Transverse colon (tissue), 4 donors: Measurements from ENCODE around the gene HS3ST4. TPM values are rescaled to one million over a fixed set of nuclear protein-coding genes. Genes with fewer than 3 reads are reported as not detected.

ENCODE experiments used
- DNase-seq: peaks from one replicate; pipeline ENCODE4 v3.0.0-alpha.2; 2019
- H3K27ac ChIP-seq, 4 donors: fragments of 200-600 bp; sonication (generic); 2 replicates each; pipeline ENCODE4 v1.5.1; 2016 to 2018; ENCODE audit warnings: inconsistent platforms in 4 of 4
- H3K27me3 ChIP-seq: fragments of 200-600 bp; sonication (generic); 2 replicates; pipeline ENCODE4 v1.5.1; 2017; ENCODE audit warnings: inconsistent platforms
- H3K36me3 ChIP-seq, 4 donors: fragments of 200-600 bp; sonication (generic); 2 replicates each; pipeline ENCODE4 v1.5.1; 2017 to 2019; ENCODE audit warnings: inconsistent platforms in 4 of 4
- H3K4me1 ChIP-seq, 4 donors: fragments of 200-600 bp; sonication (generic); 2 replicates each; pipeline ENCODE4 v1.5.1; 2017 to 2020; ENCODE audit warnings: inconsistent platforms in 4 of 4
- H3K4me3 ChIP-seq, 4 donors: fragments of 200-600 bp; sonication (generic); 1 replicate in 1 of 4; 2 replicates in 3 of 4; pipeline versions ENCODE4 v1.5.1 to v1.6.1; 2017 to 2019; ENCODE audit warnings: inconsistent platforms in 4 of 4
- H3K9me3 ChIP-seq, 2 donors: fragments of 200-600 bp; sonication (generic); 2 replicates each; pipeline ENCODE4 v1.5.1; 2017 to 2019; ENCODE audit warnings: inconsistent platforms in 2 of 2
- EP300 ChIP-seq: sonication (generic); formaldehyde crosslinking; IDR thresholded peaks from one replicate; pipeline ENCODE4 v1.6.1; 2017; ENCODE audit warnings: antibody characterized with exemption, low read depth
- POLR2A ChIP-seq: fragments of 450-650 bp; IDR thresholded peaks from one replicate; pipeline ENCODE4 v1.6.1; 2016; ENCODE audit warnings: antibody characterized with exemption, mild to moderate bottlenecking, moderate library complexity
- POLR2AphosphoS5 ChIP-seq, 3 donors: sonication (generic); formaldehyde crosslinking; IDR thresholded peaks; one replicate each; pipeline ENCODE4 v1.6.1; 2016; ENCODE audit warnings: antibody characterized with exemption in 3 of 3
- WGBS, 2 donors: methylation state at CpG; one replicate each; pipeline ENCODE4 v1.1.5; 2018; ENCODE audit warnings: low coverage in 1 of 2; 5-methylcytosine and 5-hydroxymethylcytosine counted together
- in situ Hi-C, 4 donors: fragments of 200-750 bp; cut with MboI; loops; one replicate each; pipeline versions ENCODE4 v1.15.0 to v1.15.1; 2017; ENCODE audit warnings: low sequenced_read_pairs in 3 of 4, low pct_ligation_motif_present in 1 of 4, low pct_unique_long_range_greater_than_20kb in 1 of 4
- intact Hi-C: fragments of 100-400 bp; cut with DNase I; formaldehyde crosslinking; loops from one replicate; pipeline ENCODE4 v1.15.1; 2023; ENCODE audit warnings: low total_unique reads
- total RNA-seq, 4 donors: library from RNA; depleted of rRNA; stranded (reverse); fragments of >200 nt; gene quantifications; one replicate each; pipeline ENCODE4 v1.1.0, GENCODE V29; 2016
- TF ChIP-seq, protein P1 (sequence below), 5 experiments: fragments of 200-600 bp in 3 of 5; fragments of 450-650 bp in 2 of 5; sonication (generic) in 3 of 5; IDR thresholded peaks; 1 replicate in 2 of 5; 2 replicates in 3 of 5; pipeline ENCODE4 v1.5.1; 2016 to 2017; ENCODE audit warnings: antibody characterized with exemption in 5 of 5, inconsistent platforms in 3 of 5, mild to moderate bottlenecking in 2 of 5, moderate library complexity in 1 of 5

HS3ST4 gene
- total RNA-seq, 4 donors from 2014 or later = not detected

DNA sequence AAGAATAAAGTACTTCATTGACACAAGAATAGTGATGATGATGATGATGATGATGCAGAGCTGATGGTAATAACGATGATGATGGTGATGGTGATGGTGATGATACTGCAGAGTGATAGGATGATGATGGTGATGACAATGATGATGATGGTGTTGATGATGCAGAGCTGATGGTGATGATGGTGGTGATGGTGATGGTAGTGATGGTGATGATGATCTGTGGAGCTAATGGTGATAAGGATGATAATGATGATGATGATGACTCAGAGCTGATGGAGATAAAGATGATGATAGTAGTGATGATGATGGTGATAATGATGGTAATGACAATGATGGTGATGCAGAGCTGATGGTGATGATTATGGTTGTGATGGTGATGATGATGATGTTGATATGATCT, 448.1 kb downstream of the HS3ST4 start:
- Histone ChIP-seq H3K4me3 (no peak overlapping the region), H3K27me3 (no peaks in the 10 kb centered on the region), H3K4me1 (no peaks in the 10 kb centered on the region), H3K9me3 (no peaks in the 10 kb centered on the region), H3K27ac (no peak overlapping the region), H3K36me3 (no peaks in the 10 kb centered on the region)
- in situ Hi-C loops = no loop called here
- WGBS, 2 donors = 72 to 75% methylated on average over 1 of the region's 1 CpG
- TF ChIP-seq POLR2A = no peak
- TF ChIP-seq, protein P1, sequence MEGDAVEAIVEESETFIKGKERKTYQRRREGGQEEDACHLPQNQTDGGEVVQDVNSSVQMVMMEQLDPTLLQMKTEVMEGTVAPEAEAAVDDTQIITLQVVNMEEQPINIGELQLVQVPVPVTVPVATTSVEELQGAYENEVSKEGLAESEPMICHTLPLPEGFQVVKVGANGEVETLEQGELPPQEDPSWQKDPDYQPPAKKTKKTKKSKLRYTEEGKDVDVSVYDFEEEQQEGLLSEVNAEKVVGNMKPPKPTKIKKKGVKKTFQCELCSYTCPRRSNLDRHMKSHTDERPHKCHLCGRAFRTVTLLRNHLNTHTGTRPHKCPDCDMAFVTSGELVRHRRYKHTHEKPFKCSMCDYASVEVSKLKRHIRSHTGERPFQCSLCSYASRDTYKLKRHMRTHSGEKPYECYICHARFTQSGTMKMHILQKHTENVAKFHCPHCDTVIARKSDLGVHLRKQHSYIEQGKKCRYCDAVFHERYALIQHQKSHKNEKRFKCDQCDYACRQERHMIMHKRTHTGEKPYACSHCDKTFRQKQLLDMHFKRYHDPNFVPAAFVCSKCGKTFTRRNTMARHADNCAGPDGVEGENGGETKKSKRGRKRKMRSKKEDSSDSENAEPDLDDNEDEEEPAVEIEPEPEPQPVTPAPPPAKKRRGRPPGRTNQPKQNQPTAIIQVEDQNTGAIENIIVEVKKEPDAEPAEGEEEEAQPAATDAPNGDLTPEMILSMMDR (IDR thresholded peaks at IDR 0.05) = no peak
- TF ChIP-seq EP300 = no peak
- no peak for TF ChIP-seq POLR2AphosphoS5 (IDR thresholded peaks at IDR 0.05)
- intact Hi-C loops = no loop called here
- no peak for DNase-seq

DNA sequence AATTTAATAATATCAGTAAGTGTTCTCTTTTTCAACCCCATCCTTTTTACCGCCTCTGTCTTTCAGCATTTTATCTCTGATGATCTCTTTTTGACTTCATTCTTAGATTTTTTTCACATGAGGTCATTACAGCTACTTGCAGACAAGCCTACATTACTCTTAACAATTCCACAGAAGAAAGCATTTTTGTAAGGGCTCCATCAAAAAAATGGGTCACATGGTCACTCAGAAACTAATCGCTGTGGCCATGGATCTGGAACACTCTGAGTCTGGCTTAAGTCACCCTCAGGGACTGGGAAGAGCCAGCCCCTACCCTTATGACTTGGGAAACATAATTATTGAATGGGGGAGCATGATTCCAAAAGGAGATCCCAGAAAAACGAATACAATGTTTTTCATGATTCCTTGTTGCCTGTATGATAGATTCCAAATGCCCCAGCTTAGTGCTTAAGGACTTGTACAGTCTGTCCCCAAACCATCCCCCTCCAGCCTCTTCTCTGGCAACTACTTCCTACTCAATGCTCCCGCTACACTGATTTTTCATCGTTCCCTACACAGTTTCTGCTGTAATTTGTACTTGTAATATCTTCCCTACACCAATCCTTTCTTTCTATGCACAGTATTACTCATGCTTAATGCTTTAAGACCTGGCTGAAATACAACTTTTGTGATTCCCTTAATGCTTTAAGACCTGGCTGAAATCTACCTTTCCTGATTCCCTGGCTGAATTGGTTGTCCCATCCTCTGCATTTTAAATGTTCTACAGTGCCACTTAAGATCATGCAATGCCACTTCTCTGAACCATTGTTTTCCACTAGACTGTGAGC, 457.8 kb downstream of the HS3ST4 start:
- TF ChIP-seq EP300 (no peak), POLR2AphosphoS5 (IDR thresholded peaks at IDR 0.05) (no peak), POLR2A (no peak)
- TF ChIP-seq, protein P1 (IDR thresholded peaks at IDR 0.05) = no peak
- no peak overlapping the region for H3K27ac ChIP-seq
- H3K4me1 ChIP-seq = no peaks in the 10 kb centered on the region
- intact Hi-C loops (loop anchor here (2.0 kb wide), 1 partner anchor 61 kb away; no protein-coding TSS in a partner anchor), in situ Hi-C loops (no loop called here)
- WGBS, 2 donors = 61 to 73% methylated on average over 4 to 5 of the region's 5 CpGs
- H3K9me3 ChIP-seq = no peaks in the 10 kb centered on the region
- no peak for DNase-seq
- no peaks in the 10 kb centered on the region for H3K27me3 ChIP-seq
- H3K4me3 ChIP-seq = no peak overlapping the region
- no peaks in the 10 kb centered on the region for H3K36me3 ChIP-seq

DNA sequence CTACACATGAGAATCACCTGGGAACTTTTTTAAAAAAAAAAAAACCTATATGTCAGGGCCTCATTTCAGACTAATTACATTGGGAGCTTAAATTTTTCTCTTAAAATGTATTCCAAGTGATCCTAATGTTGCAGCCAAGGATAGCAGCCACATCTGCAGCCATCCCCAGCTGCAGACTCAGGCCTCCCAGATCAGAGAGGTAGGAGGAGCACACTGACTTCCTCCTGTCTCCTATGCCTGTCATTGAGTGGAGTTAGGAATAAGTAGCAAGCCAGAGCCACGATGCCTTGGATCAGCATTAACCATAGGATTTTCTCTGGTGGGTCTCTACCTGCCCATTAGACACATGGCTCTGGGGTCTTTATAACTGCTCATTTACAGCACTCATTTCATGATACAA, 463.5 kb downstream of the HS3ST4 start:
- H3K27me3 ChIP-seq = no peaks in the 10 kb centered on the region
- no peak for TF ChIP-seq EP300
- H3K4me3 ChIP-seq = no peak overlapping the region
- in situ Hi-C loops (no loop called here), intact Hi-C loops (no loop called here)
- WGBS, 2 donors = 21% methylated on average over 1 of the region's 1 CpG; no CpG with 5 or more reads in 1 of the 2 donors
- no peaks in the 10 kb centered on the region for H3K9me3 ChIP-seq
- no peak for DNase-seq
- no peak overlapping the region for H3K27ac ChIP-seq
- H3K36me3 ChIP-seq = no peaks in the 10 kb centered on the region
- no peaks in the 10 kb centered on the region for H3K4me1 ChIP-seq

GRCh38 chr16:26157319-26157718, 465.6 kb downstream of the HS3ST4 start:
- Histone ChIP-seq H3K36me3 (no peaks in the 10 kb centered on the region), H3K4me1 (no peaks in the 10 kb centered on the region), H3K27me3 (no peaks in the 10 kb centered on the region), H3K9me3 (no peaks in the 10 kb centered on the region), H3K4me3 (no peak overlapping the region), H3K27ac (no peak overlapping the region)
- intact Hi-C loops (no loop called here), in situ Hi-C loops (no loop called here)
- WGBS, 2 donors = 81 to 90% methylated on average over 3 of the region's 3 CpGs
- TF ChIP-seq, protein P1 (IDR thresholded peaks at IDR 0.05) = no peak
- TF ChIP-seq POLR2AphosphoS5 (IDR thresholded peaks at IDR 0.05) = no peak
- no peak for DNase-seq
